Ramos (cell line): ENCODE measurements around the gene USF2.

Experiments
- in situ Hi-C: fragments of 300-500 bp; cut with MboI; formaldehyde crosslinking; loops from one replicate; pipeline ENCODE4 v1.14.3; 2022; ENCODE audit warnings: low sequenced_read_pairs; ENCODE audit not compliant: unreplicated experiment

The USF2 gene

GRCh38 chr19:35265126-35265899 lies 3.4 kb upstream of the USF2 start:
- in situ Hi-C loops = no loop called here

GRCh38 chr19:35265900-35266519 lies 2.8 kb upstream of the USF2 start:
- in situ Hi-C loops = no loop called here

DNA sequence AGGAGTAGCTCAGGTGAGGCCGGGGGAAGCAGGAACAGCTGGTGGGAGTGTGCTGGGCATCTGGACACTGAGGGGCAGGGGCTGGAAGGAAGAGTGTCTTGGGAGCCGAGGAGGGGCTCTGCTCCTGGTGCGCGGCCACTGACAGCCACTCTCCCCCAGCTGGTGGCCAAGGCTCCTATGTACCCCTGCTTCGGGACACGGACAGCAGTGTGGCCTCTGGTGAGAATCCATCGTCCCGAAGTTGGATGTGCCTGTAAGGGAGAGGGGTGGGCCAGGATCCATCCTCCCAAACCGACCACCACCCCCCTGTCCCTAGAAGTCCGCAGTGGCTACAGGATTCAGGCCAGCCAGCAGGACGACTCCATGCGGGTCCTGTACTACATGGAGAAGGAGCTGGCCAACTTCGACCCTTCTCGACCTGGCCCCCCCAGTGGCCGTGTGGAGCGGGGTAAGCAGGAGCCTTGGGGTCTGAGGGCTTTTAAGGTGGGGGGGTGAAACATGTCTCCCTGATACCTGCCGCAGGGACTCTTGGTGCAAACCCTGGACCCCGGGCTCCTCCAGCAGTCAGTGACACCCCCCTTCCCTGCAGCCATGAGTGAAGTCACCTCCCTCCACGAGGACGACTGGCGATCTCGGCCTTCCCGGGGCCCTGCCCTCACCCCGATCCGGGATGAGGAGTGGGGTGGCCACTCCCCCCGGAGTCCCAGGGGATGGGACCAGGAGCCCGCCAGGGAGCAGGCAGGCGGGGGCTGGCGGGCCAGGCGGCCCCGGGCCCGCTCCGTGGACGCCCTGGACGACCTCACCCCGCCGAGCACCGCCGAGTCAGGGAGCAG lies 2.0 kb upstream of the USF2 start:
- in situ Hi-C loops = no loop called here

- in situ Hi-C loops = no loop called here
These were observed 1.4 kb upstream of the USF2 start for GRCh38 chr19:35267353-35267817.

GRCh38 chr19:35267818-35268535 lies 785 bp upstream of the USF2 start:
- in situ Hi-C loops = no loop called here

DNA sequence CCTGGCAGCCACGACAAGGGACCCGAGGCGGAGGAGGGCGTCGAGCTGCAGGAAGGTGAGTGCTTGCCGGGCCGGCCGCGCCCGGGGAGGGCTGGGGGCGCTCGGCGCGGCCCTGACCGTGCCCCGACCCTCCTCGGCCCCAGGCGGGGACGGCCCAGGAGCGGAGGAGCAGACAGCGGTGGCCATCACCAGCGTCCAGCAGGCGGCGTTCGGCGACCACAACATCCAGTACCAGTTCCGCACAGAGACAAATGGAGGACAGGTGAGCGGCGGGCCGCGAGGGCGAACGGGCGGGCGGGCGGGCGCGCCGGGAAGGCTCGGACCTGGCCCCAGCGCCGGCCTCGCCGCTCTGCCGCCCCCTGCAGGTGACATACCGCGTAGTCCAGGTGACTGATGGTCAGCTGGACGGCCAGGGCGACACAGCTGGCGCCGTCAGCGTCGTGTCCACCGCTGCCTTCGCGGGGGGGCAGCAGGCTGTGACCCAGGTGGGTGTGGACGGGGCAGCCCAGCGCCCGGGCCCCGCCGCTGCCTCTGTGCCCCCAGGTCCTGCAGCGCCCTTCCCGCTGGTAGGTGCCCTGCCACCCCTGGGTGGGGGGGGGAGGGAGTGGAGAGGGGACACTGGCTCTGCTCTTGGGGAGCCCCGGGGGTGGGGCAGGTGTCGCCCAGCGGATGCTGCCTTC lies 816 bp downstream of the USF2 start:
- in situ Hi-C loops = loop anchor here (5.0 kb wide), 2 partner anchors 78 to 198 kb away; partner anchors contain the start of gene FFAR1

GRCh38 chr19:35270381-35270811 lies 1.6 kb downstream of the USF2 start:
- in situ Hi-C loops = loop anchor here (5.0 kb wide), 2 partner anchors 77 to 197 kb away; partner anchors contain the start of gene FFAR1

DNA sequence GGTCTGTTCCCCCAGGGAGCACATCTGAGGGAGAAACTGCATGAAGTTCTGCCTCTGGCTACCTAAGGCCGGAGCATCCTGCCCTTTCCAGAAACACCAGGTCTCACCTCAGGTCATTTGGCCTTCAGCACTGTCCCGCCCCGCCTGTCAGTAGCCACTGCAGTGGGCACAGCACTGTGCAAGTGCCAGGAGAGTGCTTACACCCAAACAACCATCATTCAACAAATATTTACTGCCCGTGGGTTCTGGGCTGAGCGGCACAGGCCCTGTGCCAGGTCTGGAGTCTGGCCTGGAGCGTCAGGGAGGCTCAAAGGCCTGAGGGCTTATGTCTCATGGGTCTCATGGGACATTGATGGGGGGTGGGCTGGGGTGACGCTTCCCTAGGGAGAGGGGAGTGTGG lies 2.8 kb downstream of the USF2 start:
- in situ Hi-C loops = loop anchor here (5.0 kb wide), 2 partner anchors 76 to 196 kb away; partner anchors contain the start of gene FFAR1

DNA sequence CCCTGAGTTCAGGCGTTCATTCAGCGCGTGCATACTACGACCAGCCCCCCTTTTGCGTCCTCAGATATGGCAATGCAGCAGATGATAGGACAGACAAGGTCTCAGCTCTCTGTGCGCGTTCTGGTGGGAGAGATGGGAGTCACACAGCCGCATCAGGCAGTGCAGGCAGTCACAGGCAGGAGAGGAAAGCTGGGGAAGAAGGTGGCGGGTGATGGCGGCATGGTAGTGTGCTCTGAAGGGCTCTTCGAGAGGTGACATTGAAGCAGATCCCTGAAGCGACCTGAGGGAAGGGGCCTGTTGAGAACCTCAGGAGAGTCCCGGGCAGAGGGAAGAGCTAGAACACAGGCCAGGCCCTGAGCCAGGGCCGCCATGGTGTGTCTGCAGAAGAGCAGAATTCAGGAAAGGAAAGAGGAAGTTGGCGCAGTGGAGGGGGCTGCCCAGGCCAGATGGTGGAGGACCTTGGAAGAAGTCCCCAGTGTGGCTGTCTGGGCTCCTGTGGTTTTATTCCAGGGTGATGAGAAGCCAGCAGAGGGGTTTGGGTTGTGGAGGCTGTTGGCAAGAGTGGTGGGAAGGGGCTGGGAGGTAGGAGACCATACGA lies 3.5 kb downstream of the USF2 start:
- in situ Hi-C loops = loop anchor here (5.0 kb wide), 2 partner anchors 75 to 195 kb away; partner anchors contain the start of gene FFAR1

DNA sequence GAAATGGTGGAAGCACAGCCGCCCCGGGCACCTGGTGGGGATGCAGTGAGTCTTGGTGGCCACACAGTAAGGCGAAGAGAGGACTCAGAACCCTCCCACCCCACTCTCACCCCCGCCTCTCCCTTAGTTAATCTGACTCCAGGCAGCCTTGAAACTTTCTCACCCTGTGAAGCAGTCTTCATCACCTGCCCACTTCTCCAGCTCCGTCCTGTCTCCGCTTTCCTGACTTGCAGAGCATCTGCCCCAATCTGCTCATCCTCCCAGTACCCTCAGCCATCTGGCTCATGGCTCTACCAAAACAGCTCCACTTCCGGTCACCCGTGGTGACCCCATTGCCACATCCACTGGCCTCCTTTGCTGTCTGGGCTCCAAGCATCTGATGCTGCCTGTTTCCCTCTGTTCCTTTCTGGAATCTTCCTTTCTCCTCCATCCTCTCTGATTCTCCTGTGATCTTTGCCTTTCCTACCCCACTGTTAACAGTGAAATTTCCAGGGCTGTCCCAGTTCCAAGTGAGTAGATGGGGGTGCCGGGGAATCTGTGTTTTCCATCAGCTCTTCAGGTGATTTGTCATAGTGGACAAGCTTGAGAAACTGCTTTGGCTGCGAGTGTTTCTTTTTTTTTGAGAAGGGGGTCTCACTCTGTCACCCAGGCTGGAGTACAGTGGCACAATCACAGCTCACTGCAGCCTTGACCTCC lies 4.3 kb downstream of the USF2 start:
- in situ Hi-C loops = loop anchor here (5.0 kb wide), 2 partner anchors 74 to 194 kb away; partner anchors contain the start of gene FFAR1

- in situ Hi-C loops = loop anchor here (5.0 kb wide), 2 partner anchors 74 to 194 kb away; partner anchors contain the start of gene FFAR1
These were observed 5.0 kb downstream of the USF2 start for GRCh38 chr19:35273686-35274259.

DNA sequence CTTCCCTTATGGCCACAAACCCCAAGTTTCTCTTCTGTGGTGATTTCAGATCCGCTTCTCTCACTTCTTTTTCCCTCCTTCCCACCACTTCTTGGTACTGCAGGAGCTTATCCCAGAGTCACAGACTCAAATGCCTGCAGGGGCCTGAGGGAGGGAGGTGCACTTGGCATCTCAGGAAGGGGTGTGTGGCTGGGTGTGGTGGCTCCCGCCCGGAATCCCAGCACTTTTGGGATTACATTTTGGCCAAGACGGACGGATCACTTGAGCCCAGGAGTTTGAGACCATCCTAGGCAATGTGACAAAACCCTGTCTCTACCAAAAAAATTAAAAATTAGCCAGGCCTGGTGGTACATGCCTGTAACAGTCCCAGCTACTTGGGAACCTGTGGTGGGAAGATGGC lies 5.6 kb downstream of the USF2 start:
- in situ Hi-C loops = loop anchor here (5.0 kb wide), 2 partner anchors 73 to 193 kb away; partner anchors contain the start of gene FFAR1

- in situ Hi-C loops = no loop called here
These were observed 8.0 kb downstream of the USF2 start for GRCh38 chr19:35276706-35277281.

DNA sequence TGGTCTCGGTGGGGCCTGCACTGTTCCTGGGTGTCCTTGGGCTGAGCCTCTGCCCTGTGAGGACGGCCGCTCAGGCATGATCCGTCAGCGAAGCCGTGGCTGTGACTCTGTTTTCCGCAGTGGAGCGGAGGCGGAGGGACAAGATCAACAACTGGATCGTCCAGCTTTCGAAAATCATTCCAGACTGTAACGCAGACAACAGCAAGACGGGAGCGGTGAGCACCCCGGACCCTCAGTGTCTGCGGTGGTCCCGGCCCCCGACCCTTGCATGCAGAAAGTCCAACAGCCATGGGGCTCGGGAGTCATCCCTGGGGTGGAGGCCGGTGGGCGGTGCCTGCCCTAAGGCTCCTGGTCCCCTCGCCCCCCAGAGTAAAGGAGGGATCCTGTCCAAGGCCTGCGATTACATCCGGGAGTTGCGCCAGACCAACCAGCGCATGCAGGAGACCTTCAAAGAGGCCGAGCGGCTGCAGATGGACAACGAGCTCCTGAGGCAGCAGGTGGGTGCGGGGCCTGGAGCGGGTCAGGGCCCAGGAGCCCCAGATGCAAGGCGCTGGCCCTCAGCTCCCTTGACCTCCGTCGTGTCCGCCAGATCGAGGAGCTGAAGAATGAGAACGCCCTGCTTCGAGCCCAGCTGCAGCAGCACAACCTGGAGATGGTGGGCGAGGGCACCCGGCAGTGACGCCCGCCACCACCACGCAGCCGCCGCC lies 10.0 kb downstream of the USF2 start:
- in situ Hi-C loops = no loop called here

GRCh38 chr19:35279374-35279773 lies 10.6 kb downstream of the USF2 start:
- in situ Hi-C loops = no loop called here

GRCh38 chr19:35279985-35280821 lies 11.4 kb downstream of the USF2 start:
- in situ Hi-C loops = no loop called here
